Adipocyte (in vitro differentiated cells): ENCODE results near the gene SORD.

Experiments
- DNase-seq: peaks from one replicate; pipeline ENCODE4 v3.0.0-alpha.2; 2015; ENCODE audit warnings: low read depth
- H3K27me3 ChIP-seq: replicated peaks from 2 replicates; pipeline ENCODE4 v1.7.0; 2013; ENCODE audit warnings: mild to moderate bottlenecking, low read length, moderate library complexity; ENCODE audit not compliant: control insufficient read depth, insufficient read depth
- H3K36me3 ChIP-seq: 2 replicates; pipeline ENCODE4 v1.7.0; 2013; ENCODE audit warnings: low read length, mild to moderate bottlenecking, moderate library complexity; ENCODE audit not compliant: control insufficient read depth, insufficient read depth, severe bottlenecking
- H3K4me1 ChIP-seq: 2 replicates; pipeline ENCODE4 v1.7.0; 2013; ENCODE audit warnings: mild to moderate bottlenecking, low read length, moderate library complexity; ENCODE audit not compliant: control insufficient read depth, insufficient read depth
- H3K4me3 ChIP-seq: 2 replicates; pipeline ENCODE4 v1.7.0; 2013; ENCODE audit warnings: mild to moderate bottlenecking, low read length, moderate library complexity
- H3K9ac ChIP-seq: 2 replicates; pipeline ENCODE4 v1.7.0; 2013; ENCODE audit warnings: mild to moderate bottlenecking, low read length, moderate library complexity
- H3K9me3 ChIP-seq: 2 replicates; pipeline ENCODE4 v1.7.0; 2013; ENCODE audit warnings: mild to moderate bottlenecking, low read length, moderate library complexity; ENCODE audit not compliant: control insufficient read depth

Gene SORD

DNA sequence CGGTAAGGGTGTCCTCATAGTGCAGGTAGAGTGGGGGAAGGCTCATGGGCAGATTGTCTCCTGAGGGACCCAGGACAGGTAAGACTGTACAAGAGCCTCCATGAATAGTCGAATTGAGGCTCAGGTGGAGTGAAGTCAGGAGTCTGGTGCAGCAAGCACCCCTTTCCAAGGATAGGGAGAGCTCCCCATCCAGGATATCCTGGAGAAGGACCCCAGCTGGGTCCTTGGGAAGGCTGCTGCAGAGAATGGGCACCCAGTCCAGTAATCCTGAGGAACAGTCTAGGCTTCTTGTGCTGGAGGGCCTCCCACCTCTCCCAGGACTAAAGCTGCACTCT is 91.7 kb downstream of the SORD start:
- no peak overlapping the region for H3K9ac ChIP-seq
- H3K4me3 ChIP-seq = no peak overlapping the region
- H3K9me3 ChIP-seq = no peaks in the 10 kb centered on the region
- DNase-seq = no peak
- H3K27me3 ChIP-seq = peaks cover 73% of the 10 kb centered on the region
- peaks cover 7% of the 10 kb centered on the region for H3K4me1 ChIP-seq
- no peaks in the 10 kb centered on the region for H3K36me3 ChIP-seq

DNA sequence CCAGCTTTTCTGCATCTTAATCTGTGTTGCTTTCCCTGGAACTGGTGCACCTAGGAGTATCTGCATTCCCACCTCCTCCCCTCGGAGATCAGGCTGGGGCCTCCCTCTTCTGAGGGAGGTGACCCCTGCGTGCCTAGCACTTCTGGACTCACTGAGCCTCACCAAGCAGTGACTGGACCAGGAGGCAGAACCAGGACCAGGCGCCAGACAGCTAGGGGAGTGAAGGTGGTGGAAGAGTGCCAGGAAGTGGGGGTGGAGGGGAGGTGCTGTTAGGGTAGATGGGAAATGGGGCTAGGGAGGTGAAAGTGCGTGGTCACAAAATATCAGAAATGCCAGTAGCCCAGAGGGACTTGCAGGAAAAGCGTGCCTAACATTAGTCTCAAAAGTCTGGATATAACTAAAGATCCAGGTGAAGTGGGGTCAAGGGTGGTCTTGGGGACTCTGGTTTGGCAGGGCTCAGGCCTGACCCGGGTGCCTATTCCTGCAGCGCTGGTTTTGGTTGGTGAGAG is 92.4 kb downstream of the SORD start:
- no peak for DNase-seq
- peaks cover 7% of the 10 kb centered on the region for H3K4me1 ChIP-seq
- no peaks in the 10 kb centered on the region for H3K9me3 ChIP-seq
- H3K27me3 ChIP-seq = peaks cover 66% of the 10 kb centered on the region
- H3K4me3 ChIP-seq = no peak overlapping the region
- H3K9ac ChIP-seq = no peak overlapping the region
- no peaks in the 10 kb centered on the region for H3K36me3 ChIP-seq

DNA sequence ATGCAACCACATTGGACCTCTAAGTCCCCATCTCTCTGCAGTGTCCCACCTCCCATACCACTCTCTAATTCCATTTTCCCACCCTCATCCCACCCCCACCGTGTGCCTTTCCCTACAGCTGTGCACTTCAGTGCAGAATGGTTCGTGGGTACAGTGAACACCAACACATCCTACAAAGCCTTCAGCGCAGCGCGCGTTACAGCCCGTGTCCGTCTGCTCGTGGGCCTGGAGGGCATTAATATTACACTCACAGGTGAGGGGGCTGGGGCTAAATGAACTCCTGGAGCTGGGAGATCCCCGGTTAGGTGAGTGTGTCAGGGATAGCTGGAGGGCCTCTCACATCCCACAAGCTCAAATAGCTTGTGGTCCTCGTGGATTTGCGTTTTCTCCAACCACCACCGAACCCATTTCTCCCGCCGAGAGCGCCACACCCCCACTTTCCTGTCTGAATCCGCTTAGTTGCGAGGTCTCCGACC is 93.0 kb downstream of the SORD start:
- H3K36me3 ChIP-seq = no peaks in the 10 kb centered on the region
- H3K4me3 ChIP-seq = no peak overlapping the region
- H3K9ac ChIP-seq = no peak overlapping the region
- H3K27me3 ChIP-seq = peaks cover 64% of the 10 kb centered on the region
- peaks cover 7% of the 10 kb centered on the region for H3K4me1 ChIP-seq
- DNase-seq = no peak
- H3K9me3 ChIP-seq = no peaks in the 10 kb centered on the region

DNA sequence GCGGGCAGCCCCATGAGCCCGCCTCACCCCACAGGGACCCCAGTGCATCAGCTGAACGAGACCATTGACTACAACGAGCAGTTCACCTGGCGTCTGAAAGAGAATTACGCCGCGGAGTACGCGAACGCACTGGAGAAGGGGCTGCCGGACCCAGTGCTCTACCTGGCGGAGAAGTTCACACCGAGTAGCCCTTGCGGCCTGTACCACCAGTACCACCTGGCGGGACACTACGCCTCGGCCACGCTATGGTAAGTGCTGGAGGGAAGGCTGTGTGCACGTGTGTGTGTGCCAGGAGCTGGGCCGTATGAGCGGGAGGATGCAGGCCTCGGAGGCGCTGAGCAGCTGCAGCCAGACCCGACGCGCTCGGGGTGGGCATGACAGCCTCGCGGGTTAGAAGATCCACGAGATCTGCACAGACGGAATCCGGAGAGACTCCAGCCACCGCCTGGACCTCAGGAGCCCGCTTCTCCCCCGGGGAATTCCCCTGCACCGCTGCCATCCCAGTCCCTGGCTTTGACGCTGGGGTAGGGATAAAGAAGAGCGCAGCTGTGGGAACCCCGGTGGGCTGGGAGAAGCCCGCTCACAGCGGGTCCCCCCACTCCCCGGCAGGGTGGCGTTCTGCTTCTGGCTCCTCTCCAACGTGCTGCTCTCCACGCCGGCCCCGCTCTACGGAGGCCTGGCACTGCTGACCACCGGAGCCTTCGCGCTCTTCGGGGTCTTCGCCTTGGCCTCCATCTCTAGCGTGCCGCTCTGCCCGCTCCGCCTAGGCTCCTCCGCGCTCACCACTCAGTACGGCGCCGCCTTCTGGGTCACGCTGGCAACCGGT is 93.7 kb downstream of the SORD start:
- no peaks in the 10 kb centered on the region for H3K36me3 ChIP-seq
- H3K27me3 ChIP-seq = peaks cover 63% of the 10 kb centered on the region
- H3K9me3 ChIP-seq = no peaks in the 10 kb centered on the region
- no peak overlapping the region for H3K9ac ChIP-seq
- H3K4me3 ChIP-seq = no peak overlapping the region
- no peak for DNase-seq
- H3K4me1 ChIP-seq = peaks cover 7% of the 10 kb centered on the region

DNA sequence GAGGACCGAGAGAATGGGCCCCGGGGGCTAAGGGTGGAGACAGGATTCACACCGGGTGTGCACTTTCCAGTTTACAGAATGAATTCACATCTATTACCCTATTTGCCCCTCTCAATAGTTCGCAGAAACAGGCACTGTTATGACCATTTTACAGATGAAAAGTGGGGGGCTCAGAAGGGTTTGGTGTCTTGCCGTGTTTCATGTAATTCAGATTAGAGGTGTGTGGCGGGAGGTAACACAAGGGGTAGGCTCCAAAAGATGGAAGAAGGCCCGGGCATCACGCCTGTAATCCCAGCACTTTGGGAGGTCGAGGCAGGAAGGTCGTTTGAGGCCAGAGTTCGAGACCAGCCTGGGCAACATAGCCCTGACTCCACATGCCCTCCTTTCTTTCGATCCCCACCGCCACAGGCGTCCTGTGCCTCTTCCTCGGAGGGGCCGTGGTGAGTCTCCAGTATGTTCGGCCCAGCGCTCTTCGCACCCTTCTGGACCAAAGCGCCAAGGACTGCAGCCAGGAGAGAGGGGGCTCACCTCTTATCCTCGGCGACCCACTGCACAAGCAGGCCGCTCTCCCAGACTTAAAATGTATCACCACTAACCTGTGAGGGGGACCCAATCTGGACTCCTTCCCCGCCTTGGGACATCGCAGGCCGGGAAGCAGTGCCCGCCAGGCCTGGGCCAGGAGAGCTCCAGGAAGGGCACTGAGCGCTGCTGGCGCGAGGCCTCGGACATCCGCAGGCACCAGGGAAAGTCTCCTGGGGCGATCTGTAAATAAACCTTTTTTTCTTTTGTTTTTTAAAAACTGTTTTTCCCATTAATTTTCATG is 94.5 kb downstream of the SORD start:
- Histone ChIP-seq H3K27me3 (peaks cover 56% of the 10 kb centered on the region), H3K4me3 (peak overlapping the region; percentile 12)

DNA sequence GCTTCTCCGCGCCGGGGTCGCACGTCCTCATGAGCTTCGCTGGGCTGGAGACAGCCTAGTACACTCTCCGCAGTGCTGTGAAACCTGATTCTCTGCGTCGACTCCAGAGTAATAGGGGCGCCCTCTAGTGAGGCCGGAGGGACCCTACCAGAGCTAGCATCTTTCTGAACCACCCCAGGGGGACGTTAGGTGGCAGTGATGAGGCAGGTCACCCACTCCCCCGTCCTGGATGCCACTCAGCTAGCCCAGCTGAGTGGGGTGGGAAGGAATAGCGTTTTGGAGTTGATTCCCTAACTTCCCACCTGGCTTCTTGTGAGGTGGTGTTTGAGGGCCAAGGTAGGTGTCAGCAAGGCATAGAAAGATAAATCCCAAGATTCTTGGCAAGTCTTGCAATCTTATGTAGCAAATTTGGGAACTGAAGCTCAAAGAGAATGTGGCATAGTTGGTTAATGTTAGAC is 95.2 kb downstream of the SORD start:
- no peak overlapping the region for H3K9ac ChIP-seq
- no peaks in the 10 kb centered on the region for H3K9me3 ChIP-seq
- peaks cover 50% of the 10 kb centered on the region for H3K27me3 ChIP-seq
- DNase-seq = peak; percentile 97
- H3K4me1 ChIP-seq = peaks cover 3% of the 10 kb centered on the region
- no peaks in the 10 kb centered on the region for H3K36me3 ChIP-seq
- H3K4me3 ChIP-seq = peak overlapping the region; percentile 12

More for the DNA sequence above, 94.5 kb downstream of the SORD start:
- DNase-seq = no peak
- H3K36me3 ChIP-seq = no peaks in the 10 kb centered on the region
- H3K4me1 ChIP-seq = peaks cover 4% of the 10 kb centered on the region
- no peak overlapping the region for H3K9ac ChIP-seq
- H3K9me3 ChIP-seq = no peaks in the 10 kb centered on the region

DNA sequence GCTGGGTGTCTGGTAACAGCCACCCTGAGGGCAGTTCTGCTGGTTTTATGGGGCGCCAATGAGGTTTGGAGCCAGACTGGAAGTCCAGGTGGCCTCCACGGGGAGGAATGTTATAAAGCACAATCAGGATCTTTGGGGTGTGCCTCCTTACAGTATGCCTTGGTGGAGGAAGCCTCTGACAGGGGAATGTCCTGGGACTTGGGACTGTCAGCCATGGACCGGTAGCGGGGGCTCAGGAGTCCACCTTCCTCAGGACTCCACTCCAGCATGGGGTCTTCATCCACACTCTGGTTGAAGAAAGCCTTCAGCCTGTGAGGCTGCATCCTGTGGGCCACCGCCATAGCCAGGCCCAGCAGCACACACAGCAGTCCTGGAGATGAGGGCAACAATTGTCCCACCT is 96.0 kb downstream of the SORD start:
- no peaks in the 10 kb centered on the region for H3K36me3 ChIP-seq
- H3K4me3 ChIP-seq = no peak overlapping the region
- H3K9ac ChIP-seq = no peak overlapping the region
- H3K27me3 ChIP-seq = peaks cover 42% of the 10 kb centered on the region
- no peak for DNase-seq
- H3K9me3 ChIP-seq = no peaks in the 10 kb centered on the region
- peaks cover 3% of the 10 kb centered on the region for H3K4me1 ChIP-seq

DNA sequence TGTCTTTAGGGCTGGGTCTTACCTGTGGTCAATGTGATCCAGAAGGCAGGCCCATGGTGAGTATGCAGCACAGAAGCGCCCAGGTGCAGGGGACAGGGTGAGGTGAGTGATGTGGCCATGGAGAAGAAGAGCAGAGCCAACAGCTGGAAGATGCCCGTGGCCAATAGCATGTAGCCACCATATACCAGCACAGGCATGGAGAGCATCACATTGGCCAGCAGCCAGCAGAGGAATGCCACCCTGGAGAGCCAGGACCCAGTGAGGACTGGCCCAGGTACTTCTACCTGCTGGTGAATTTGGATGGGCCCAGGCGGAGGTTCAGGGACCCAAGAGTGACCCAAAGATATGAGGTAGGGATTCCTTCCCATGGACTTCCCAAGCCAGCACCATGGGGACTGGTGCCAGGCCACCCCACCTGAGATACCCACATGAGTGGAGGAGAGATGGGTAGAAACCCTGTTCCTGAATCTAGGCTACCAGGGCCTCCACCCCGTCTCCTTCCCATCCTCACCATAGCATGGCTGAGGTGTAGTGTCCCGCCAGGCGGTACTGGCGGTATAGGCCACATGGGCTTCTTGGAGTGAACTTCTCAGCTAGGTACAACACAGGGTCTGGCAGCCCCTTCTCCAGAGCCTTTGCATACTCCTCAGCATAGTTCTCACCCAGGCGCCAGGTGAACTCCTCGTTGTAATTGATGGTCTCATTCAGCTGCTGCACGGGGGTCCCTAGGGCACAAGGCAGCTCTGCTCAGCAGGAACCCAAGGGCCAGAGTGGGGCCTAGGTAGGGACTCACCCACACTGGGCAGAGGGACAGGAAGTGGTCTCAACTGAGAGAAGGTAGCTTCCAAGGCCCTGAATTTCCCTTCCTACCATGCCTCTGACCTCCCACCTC is 97.3 kb downstream of the SORD start:
- peaks cover 37% of the 10 kb centered on the region for H3K27me3 ChIP-seq
- H3K4me3 ChIP-seq = no peak overlapping the region
- H3K36me3 ChIP-seq = no peaks in the 10 kb centered on the region

DNA sequence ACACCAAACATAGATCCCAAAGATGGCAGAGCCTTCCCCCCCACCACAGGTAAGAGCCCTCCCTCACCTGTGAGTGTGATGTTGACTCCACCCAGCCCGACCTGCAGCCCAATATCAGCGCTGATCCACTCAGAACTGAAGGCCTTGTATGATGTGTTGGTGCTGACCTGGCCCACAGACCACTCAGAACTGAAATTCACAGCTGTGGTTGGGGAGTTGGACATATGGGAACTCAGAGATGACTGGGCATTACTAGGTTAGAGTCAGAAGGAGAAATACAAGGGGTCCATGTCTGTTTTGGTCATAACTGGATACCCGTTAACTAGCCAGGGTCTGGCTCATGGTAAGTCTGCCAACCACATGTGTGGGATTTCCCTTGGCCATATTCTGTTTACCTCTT is 98.0 kb downstream of the SORD start:
- H3K27me3 ChIP-seq = peaks cover 36% of the 10 kb centered on the region
- H3K36me3 ChIP-seq = no peaks in the 10 kb centered on the region
- H3K4me3 ChIP-seq = no peak overlapping the region
- no peaks in the 10 kb centered on the region for H3K9me3 ChIP-seq
- H3K9ac ChIP-seq = no peak overlapping the region
- DNase-seq = no peak
- peaks cover 3% of the 10 kb centered on the region for H3K4me1 ChIP-seq

More for the DNA sequence above, 97.3 kb downstream of the SORD start:
- no peak overlapping the region for H3K9ac ChIP-seq
- peaks cover 3% of the 10 kb centered on the region for H3K4me1 ChIP-seq
- H3K9me3 ChIP-seq = no peaks in the 10 kb centered on the region
- no peak for DNase-seq

DNA sequence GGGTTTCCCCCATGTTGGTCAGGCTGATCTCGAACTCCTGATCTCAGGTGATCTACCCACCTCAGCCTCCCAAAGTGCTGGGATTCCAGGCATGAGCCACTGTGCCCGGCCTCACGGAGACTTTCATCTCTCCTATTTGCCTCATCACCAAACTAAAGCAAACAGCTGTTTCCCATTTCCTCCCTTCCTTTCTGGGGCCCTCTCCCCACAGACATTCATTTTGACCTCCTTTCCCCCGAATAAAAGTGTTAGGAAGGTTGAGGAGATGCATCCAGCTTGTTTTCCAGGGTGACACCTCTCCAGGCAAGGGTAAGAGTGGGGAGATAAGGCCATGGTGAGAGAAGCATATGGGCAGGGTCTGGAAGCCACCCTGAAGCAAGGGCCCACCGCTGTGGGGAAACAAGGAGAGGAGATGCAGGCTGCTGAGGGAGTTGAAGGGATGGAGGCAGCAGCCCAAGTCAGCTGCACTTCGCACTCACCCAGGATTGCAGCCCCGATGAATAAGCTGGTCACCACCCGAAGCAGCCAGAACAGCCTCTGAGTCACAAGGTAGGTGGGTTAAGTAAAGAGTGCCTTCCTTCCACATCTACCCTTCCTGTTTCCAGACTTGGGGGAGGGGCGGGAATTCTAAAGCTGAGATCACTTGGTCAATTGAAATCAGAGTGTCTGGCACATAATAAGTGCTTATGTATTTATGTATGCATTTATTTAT is 98.9 kb downstream of the SORD start:
- no peaks in the 10 kb centered on the region for H3K36me3 ChIP-seq
- peaks cover 32% of the 10 kb centered on the region for H3K27me3 ChIP-seq
- no peak overlapping the region for H3K4me3 ChIP-seq
- DNase-seq = peak; percentile 61
- no peaks in the 10 kb centered on the region for H3K9me3 ChIP-seq
- H3K9ac ChIP-seq = no peak overlapping the region
- H3K4me1 ChIP-seq = peaks cover 3% of the 10 kb centered on the region
